ENCODE results near the gene FERMT2. TPM values are rescaled to one million over a fixed set of nuclear protein-coding genes. Genes with fewer than 3 reads are reported as not detected.

FERMT2 gene
- total and polyA plus RNA-seq, 2 donors from 2014 or later = 46.2 to 78.2 TPM

- intact Hi-C loops (cut with DNase I) = loop anchor here (10.0 kb wide), 1 partner anchor 230 kb away; no protein-coding TSS in a partner anchor
- FAIRE-seq = no peak
- no peak for TF ChIP-seq CTCF (IDR thresholded peaks at IDR 0.05; ENCODE audit: borderline replicate concordance, extremely low read depth, insufficient read depth)
Observed at GRCh38 chr14:52824462-52824861, 126.4 kb downstream of the FERMT2 start.

GRCh38 chr14:52821805-52822250 lies 129.0 kb downstream of the FERMT2 start:
- Histone ChIP-seq H3K9ac (ENCODE audit: low read length in 3 of 3) (no peak overlapping the region), H3K27ac (ENCODE audit: low read depth in 2 of 2, low read length in 2 of 2) (no peak overlapping the region), H3K9me3 (ENCODE audit: control insufficient read depth in 2 of 3, insufficient read depth in 1 of 3, low read length in 3 of 3) (no peaks in the 10 kb centered on the region), H3K4me3 (ENCODE audit: low read length in 3 of 3) (no peak overlapping the region), H3K4me1 (ENCODE audit: control insufficient read depth in 2 of 3, insufficient read depth in 2 of 3, low read depth in 1 of 3, low read length in 3 of 3) (peaks cover 0 to 5% (median 0%) of the 10 kb centered on the region in 3 donors), H3K27me3 (ENCODE audit: control insufficient read depth, insufficient read depth, low read length) (no peaks in the 10 kb centered on the region), H3K36me3 (ENCODE audit: control insufficient read depth in 2 of 3, insufficient read depth in 3 of 3, low read length in 3 of 3) (no peaks in the 10 kb centered on the region)
- DNase-seq (no peak), FAIRE-seq (no peak)
- TF ChIP-seq CTCF (IDR thresholded peaks at IDR 0.05; ENCODE audit: borderline replicate concordance, extremely low read depth, insufficient read depth) = no peak
- intact Hi-C loops (cut with DNase I) = loop anchor here (10.0 kb wide), 1 partner anchor 233 kb away; no protein-coding TSS in a partner anchor

More at GRCh38 chr14:52824462-52824861, 126.4 kb downstream of the FERMT2 start:
- Histone ChIP-seq H3K9me3 (ENCODE audit: control insufficient read depth in 2 of 3, insufficient read depth in 1 of 3, low read length in 3 of 3) (no peaks in the 10 kb centered on the region), H3K27ac (ENCODE audit: low read depth in 2 of 2, low read length in 2 of 2) (no peak overlapping the region), H3K4me1 (ENCODE audit: control insufficient read depth in 2 of 3, insufficient read depth in 2 of 3, low read depth in 1 of 3, low read length in 3 of 3) (peaks cover 0 to 5% (median 0%) of the 10 kb centered on the region in 3 donors), H3K9ac (ENCODE audit: low read length in 3 of 3) (no peak overlapping the region), H3K36me3 (ENCODE audit: control insufficient read depth in 2 of 3, insufficient read depth in 3 of 3, low read length in 3 of 3) (no peaks in the 10 kb centered on the region), H3K4me3 (ENCODE audit: low read length in 3 of 3) (no peak overlapping the region), H3K27me3 (ENCODE audit: control insufficient read depth, insufficient read depth, low read length) (no peaks in the 10 kb centered on the region)
- DNase-seq = no peak

- no peak overlapping the region for H3K27ac ChIP-seq (ENCODE audit: low read depth in 2 of 2, low read length in 2 of 2)
- no peaks in the 10 kb centered on the region for H3K4me1 ChIP-seq (ENCODE audit: control insufficient read depth in 2 of 3, insufficient read depth in 2 of 3, low read depth in 1 of 3, low read length in 3 of 3)
- H3K4me3 ChIP-seq (ENCODE audit: low read length in 3 of 3) = no peak overlapping the region
- no peak for DNase-seq
- no peak for FAIRE-seq
- no peaks in the 10 kb centered on the region for H3K9me3 ChIP-seq (ENCODE audit: control insufficient read depth in 2 of 3, insufficient read depth in 1 of 3, low read length in 3 of 3)
- no peaks in the 10 kb centered on the region for H3K36me3 ChIP-seq (ENCODE audit: control insufficient read depth in 2 of 3, insufficient read depth in 3 of 3, low read length in 3 of 3)
- no peak overlapping the region for H3K9ac ChIP-seq (ENCODE audit: low read length in 3 of 3)
- TF ChIP-seq CTCF (IDR thresholded peaks at IDR 0.05; ENCODE audit: borderline replicate concordance, extremely low read depth, insufficient read depth) = no peak
- no peaks in the 10 kb centered on the region for H3K27me3 ChIP-seq (ENCODE audit: control insufficient read depth, insufficient read depth, low read length)
- intact Hi-C loops (cut with DNase I) = no loop called here
Observed at GRCh38 chr14:52808101-52808500, 142.7 kb downstream of the FERMT2 start.

Other genes with a start within 250 kb of the FERMT2 start
- 66.3 TPM for gene PSMC6, start 243.8 kb downstream of the FERMT2 start, total RNA-seq
- gene PSMC6, start 243.8 kb downstream of the FERMT2 start, polyA plus RNA-seq (ENCODE audit: insufficient read depth, low read depth, low replicate concordance) = 81.4 TPM
- 11.5 TPM for gene STYX, start 220.9 kb downstream of the FERMT2 start, total RNA-seq
- gene STYX, start 220.9 kb downstream of the FERMT2 start, polyA plus RNA-seq (ENCODE audit: insufficient read depth, low read depth, low replicate concordance) = 4.3 TPM
- gene GNPNAT1, start 159.4 kb downstream of the FERMT2 start, total RNA-seq = 22.2 TPM
- 13.8 TPM for gene GNPNAT1, start 159.4 kb downstream of the FERMT2 start, polyA plus RNA-seq (ENCODE audit: insufficient read depth, low read depth, low replicate concordance)
- 11.9 TPM for gene DDHD1, start 202.3 kb upstream of the FERMT2 start, total RNA-seq
- 2.1 TPM for gene DDHD1, start 202.3 kb upstream of the FERMT2 start, polyA plus RNA-seq (ENCODE audit: insufficient read depth, low read depth, low replicate concordance)

Measured in kidney (tissue), 14 donors.